ENCODE data around the gene DBI.

DBI gene

DNA sequence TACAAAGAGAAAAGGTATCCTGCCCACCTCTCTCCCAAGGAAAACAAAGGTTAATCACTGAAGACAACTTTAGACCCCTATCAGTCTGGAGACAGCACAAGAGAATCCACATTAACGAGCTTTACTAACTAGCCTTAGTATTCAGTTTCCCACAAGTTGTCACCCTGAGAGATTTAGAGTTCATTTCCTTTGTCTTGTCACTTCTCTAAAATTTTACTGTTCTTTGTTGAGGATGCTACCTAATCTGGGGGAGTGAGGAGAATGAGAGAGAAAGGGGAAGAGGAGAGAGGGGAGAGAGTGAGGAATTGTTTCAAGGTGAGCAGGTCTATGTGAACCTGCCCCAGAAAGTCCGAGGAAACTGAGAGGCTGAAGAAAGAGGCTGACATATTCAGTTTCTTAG is 28.5 kb upstream of the DBI start:
- no peaks in the 10 kb centered on the region for H3K9me3 ChIP-seq (ENCODE audit: control insufficient read depth, low read length)
- H3K27ac ChIP-seq (ENCODE audit: low read depth, low read length, severe bottlenecking), result no peak overlapping the region
- no peaks in the 10 kb centered on the region for H3K4me1 ChIP-seq (ENCODE audit: control insufficient read depth, insufficient read depth, low read length, poor library complexity, severe bottlenecking)
- 67 to 83% methylated on average over 1 of the region's 2 CpGs for WGBS, 2 experiments (ENCODE audit: insufficient coverage in 2 of 2)
- no peaks in the 10 kb centered on the region for H3K36me3 ChIP-seq (ENCODE audit: control insufficient read depth, insufficient read depth, low read length)
- no peak overlapping the region for H3K4me3 ChIP-seq (ENCODE audit: extremely low read depth, insufficient read depth, low read length, poor library complexity, severe bottlenecking)

DNA sequence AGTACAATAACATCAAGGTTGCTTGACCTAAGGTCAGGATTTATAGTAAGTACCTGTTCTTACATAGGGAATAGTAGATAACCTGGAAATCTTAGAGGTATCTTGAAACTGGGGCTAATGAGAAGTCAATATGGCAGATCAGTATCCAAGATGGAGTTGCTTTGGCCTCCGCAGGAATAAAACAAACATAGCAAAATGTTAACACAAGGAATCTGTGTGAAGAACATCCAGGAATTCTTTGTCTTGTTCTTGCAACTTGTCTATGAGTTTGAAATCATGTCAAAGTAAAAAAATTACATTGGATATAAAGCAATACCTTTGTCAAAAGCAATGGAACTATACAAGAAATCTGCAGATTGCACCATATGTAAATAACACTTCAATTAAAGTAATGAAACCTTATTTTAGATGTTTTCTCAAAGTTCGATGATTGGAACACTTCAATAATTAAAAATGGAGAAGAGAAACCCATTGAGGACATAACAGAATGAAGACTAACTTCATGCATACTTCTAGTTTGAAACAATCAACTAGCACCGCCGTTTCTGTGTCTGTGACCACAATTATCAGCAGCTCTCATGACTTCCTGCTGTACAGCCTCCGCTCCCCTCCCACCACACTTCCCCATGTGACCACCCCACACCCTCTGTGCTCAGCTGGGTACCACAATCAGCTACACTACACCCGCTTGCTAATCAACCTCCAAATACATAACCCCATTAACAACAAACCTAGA is 27.8 kb upstream of the DBI start:
- Histone ChIP-seq H3K4me3 (ENCODE audit: extremely low read depth, insufficient read depth, low read length, poor library complexity, severe bottlenecking) (no peak overlapping the region), H3K9me3 (ENCODE audit: control insufficient read depth, low read length) (no peaks in the 10 kb centered on the region), H3K27ac (ENCODE audit: low read depth, low read length, severe bottlenecking) (no peak overlapping the region), H3K36me3 (ENCODE audit: control insufficient read depth, insufficient read depth, low read length) (no peaks in the 10 kb centered on the region), H3K4me1 (ENCODE audit: control insufficient read depth, insufficient read depth, low read length, poor library complexity, severe bottlenecking) (no peaks in the 10 kb centered on the region)
- WGBS, 2 experiments (ENCODE audit: insufficient coverage in 2 of 2), result 88 to 100% methylated on average over 3 of the region's 6 CpGs

DNA sequence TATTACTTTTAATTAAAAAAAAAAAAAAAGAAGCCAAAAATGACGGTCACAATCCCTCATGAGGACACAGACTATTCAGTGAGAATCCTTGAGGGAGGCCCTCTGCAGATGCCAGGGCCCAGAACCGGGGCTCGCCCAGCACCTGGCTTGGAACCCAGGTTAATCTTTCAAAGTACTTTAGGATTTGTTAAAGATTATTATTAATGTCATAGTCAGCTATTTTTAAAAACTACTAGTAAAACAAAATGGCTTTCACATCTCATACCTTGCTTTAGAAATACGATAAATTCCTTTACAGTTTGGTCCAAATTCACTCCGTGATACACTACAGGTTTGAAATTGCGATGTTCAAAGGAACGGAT is 27.2 kb upstream of the DBI start:
- WGBS, 2 experiments (ENCODE audit: insufficient coverage in 2 of 2), result 97% methylated on average over 4 of the region's 7 CpGs
- Histone ChIP-seq H3K9me3 (ENCODE audit: control insufficient read depth, low read length) (no peaks in the 10 kb centered on the region), H3K27ac (ENCODE audit: low read depth, low read length, severe bottlenecking) (no peak overlapping the region), H3K4me3 (ENCODE audit: extremely low read depth, insufficient read depth, low read length, poor library complexity, severe bottlenecking) (no peak overlapping the region), H3K4me1 (ENCODE audit: control insufficient read depth, insufficient read depth, low read length, poor library complexity, severe bottlenecking) (no peaks in the 10 kb centered on the region), H3K36me3 (ENCODE audit: control insufficient read depth, insufficient read depth, low read length) (no peaks in the 10 kb centered on the region)

DNA sequence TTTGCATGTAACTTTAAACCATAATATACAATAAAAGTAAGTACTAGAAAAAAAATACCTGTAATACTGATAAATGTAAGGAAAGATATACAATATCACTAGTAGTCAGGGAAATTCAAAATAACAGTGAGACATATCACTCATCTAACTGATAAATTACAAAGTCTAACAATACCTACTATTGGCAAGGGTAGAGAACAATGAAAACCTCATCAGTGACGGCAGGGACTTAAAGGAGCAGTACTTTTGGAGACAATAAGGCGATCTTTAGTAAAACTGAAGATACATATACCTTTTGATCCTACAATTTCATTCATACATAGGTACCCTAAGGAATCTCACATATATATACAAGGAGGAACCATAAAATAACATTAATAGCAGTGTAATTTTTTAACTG is 25.1 kb upstream of the DBI start:
- H3K4me1 ChIP-seq (ENCODE audit: control insufficient read depth, insufficient read depth, low read length, poor library complexity, severe bottlenecking), result no peaks in the 10 kb centered on the region
- WGBS, 2 experiments (ENCODE audit: insufficient coverage in 2 of 2), result no CpG with 5 or more reads among the region's 2 CpGs
- no peaks in the 10 kb centered on the region for H3K36me3 ChIP-seq (ENCODE audit: control insufficient read depth, insufficient read depth, low read length)
- H3K27ac ChIP-seq (ENCODE audit: low read depth, low read length, severe bottlenecking), result no peak overlapping the region
- no peak overlapping the region for H3K4me3 ChIP-seq (ENCODE audit: extremely low read depth, insufficient read depth, low read length, poor library complexity, severe bottlenecking)
- no peaks in the 10 kb centered on the region for H3K9me3 ChIP-seq (ENCODE audit: control insufficient read depth, low read length)

DNA sequence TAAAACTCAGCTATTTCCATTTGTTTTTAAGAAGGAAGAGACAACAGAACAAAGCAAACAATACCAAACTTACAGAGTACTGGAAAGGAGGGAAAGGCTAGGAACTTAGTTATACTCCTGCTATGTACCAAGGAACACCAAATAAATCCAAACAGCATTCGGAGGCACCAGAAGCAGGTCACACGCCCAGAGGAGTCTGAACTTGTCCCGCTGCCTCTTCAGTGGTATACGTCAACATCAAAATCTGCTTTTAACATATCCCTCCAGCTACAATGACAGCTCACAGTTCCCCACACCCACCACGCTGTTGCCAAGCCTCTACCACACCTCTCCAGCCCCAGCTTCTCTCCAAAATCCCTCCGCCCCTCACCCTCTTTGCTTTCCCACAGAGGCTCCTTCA is 17.5 kb upstream of the DBI start:
- H3K36me3 ChIP-seq (ENCODE audit: control insufficient read depth, insufficient read depth, low read length), result no peaks in the 10 kb centered on the region
- H3K4me1 ChIP-seq (ENCODE audit: control insufficient read depth, insufficient read depth, low read length, poor library complexity, severe bottlenecking), result no peaks in the 10 kb centered on the region
- H3K4me3 ChIP-seq (ENCODE audit: extremely low read depth, insufficient read depth, low read length, poor library complexity, severe bottlenecking), result no peak overlapping the region
- no peaks in the 10 kb centered on the region for H3K9me3 ChIP-seq (ENCODE audit: control insufficient read depth, low read length)
- no peak overlapping the region for H3K27ac ChIP-seq (ENCODE audit: low read depth, low read length, severe bottlenecking)
- WGBS, 2 experiments (ENCODE audit: insufficient coverage in 2 of 2), result 87 to 92% methylated on average over 6 of the region's 6 CpGs

DNA sequence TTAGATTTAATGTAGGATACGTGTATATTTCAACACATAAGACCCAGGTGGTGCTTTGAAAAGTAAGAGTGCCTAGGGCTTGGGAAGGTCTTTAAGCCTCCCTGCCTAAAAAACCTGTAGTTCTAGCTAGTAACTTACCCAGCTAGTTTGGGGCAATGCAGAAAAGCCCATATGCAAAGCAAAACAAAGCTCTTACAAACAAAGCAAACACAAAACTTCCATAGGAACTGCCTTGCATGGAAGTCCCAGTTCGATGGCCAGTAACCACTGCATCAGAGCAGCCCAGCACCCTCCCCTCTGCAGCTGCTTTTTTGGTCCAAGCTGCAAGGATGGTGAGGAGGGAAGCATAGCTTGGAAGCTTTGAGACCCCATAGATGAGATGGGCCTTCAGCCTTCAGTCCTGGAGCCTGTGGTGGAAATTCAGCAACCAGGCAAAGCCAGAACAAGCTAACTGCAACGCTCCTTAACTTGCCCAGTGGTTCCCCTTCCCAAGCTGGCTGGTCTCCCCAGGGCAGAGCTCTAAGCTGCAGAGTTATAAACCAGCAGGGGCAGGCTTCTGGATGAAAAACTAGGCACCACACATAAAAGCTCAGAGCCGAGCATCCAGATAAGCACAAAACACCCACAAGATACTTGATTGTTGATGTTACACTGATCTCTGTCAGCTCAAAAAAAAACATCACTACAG is 16.3 kb upstream of the DBI start:
- H3K4me1 ChIP-seq (ENCODE audit: control insufficient read depth, insufficient read depth, low read length, poor library complexity, severe bottlenecking), result no peaks in the 10 kb centered on the region
- H3K9me3 ChIP-seq (ENCODE audit: control insufficient read depth, low read length), result no peaks in the 10 kb centered on the region
- H3K36me3 ChIP-seq (ENCODE audit: control insufficient read depth, insufficient read depth, low read length), result no peaks in the 10 kb centered on the region
- no peak overlapping the region for H3K4me3 ChIP-seq (ENCODE audit: extremely low read depth, insufficient read depth, low read length, poor library complexity, severe bottlenecking)
- no peak overlapping the region for H3K27ac ChIP-seq (ENCODE audit: low read depth, low read length, severe bottlenecking)
- 73 to 77% methylated on average over 2 of the region's 4 CpGs for WGBS, 2 experiments (ENCODE audit: insufficient coverage in 2 of 2)

DNA sequence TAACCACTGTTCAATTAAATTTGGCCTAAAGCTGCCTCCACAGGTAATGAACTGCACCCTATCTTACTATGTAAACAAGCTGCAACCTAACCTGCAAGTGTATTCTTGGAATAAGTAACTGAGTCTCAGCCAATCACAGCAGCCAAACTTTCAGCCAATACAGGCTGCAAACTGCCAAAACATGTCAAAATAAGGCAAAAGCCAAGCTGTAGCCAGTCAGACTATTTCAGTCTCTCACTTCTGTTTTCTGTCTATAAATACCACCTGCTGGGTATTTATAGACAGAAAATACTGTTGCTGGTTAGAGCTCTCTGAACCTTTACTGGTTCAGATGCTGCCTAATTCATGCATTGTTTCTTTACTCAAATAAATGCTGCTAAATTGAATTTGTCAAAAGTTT is 14.4 kb upstream of the DBI start:
- no peaks in the 10 kb centered on the region for H3K36me3 ChIP-seq (ENCODE audit: control insufficient read depth, insufficient read depth, low read length)
- no peak overlapping the region for H3K27ac ChIP-seq (ENCODE audit: low read depth, low read length, severe bottlenecking)
- no peak overlapping the region for H3K4me3 ChIP-seq (ENCODE audit: extremely low read depth, insufficient read depth, low read length, poor library complexity, severe bottlenecking)
- H3K9me3 ChIP-seq (ENCODE audit: control insufficient read depth, low read length), result no peaks in the 10 kb centered on the region
- H3K4me1 ChIP-seq (ENCODE audit: control insufficient read depth, insufficient read depth, low read length, poor library complexity, severe bottlenecking), result no peaks in the 10 kb centered on the region

DNA sequence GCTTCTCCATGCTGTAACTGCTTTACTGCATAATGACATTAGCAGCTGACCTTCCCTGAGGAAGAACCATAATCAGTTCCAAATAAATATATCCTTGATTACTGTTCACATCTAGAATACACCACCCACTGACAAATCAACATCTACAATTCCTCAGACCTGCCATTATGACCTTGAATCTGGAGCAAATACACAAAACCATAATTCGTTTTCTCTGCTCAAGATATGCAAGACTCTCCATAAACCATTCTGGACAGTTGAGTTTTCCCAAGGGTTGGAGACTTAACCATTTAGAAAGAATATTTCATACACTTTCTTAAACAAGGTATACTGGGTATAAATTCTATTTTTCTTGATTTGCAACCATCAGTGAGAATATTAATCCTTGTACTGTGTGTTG is 11.9 kb upstream of the DBI start:
- no peaks in the 10 kb centered on the region for H3K36me3 ChIP-seq (ENCODE audit: control insufficient read depth, insufficient read depth, low read length)
- no peak overlapping the region for H3K4me3 ChIP-seq (ENCODE audit: extremely low read depth, insufficient read depth, low read length, poor library complexity, severe bottlenecking)
- no peaks in the 10 kb centered on the region for H3K9me3 ChIP-seq (ENCODE audit: control insufficient read depth, low read length)
- 80% methylated on average over 1 of the region's 1 CpG; no CpG with 5 or more reads in 1 of the 2 experiments for whole genome bisulfite sequencing, 2 experiments (ENCODE audit: insufficient coverage in 2 of 2)
- H3K4me1 ChIP-seq (ENCODE audit: control insufficient read depth, insufficient read depth, low read length, poor library complexity, severe bottlenecking), result no peaks in the 10 kb centered on the region
- H3K27ac ChIP-seq (ENCODE audit: low read depth, low read length, severe bottlenecking), result no peak overlapping the region

DNA sequence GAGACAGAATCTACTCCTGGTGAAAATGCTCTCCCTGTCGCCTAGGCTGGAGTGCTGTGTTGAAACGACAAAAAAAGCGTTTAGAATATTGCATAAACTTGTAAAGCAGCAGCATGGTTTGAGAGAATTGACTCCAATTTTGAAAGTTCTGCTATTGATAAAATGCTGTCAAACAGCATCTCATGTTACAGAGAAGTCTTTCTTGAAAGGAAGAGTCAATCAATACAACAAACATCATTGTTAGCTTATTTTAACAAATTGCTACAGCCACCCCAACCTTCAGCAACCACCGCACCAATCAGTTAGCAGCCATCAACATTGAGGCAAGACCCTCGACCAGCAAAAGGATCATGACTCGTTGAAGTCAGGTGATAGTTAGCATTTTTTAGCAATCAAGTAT is 7.0 kb upstream of the DBI start:
- no peak overlapping the region for H3K4me3 ChIP-seq (ENCODE audit: extremely low read depth, insufficient read depth, low read length, poor library complexity, severe bottlenecking)
- H3K4me1 ChIP-seq (ENCODE audit: control insufficient read depth, insufficient read depth, low read length, poor library complexity, severe bottlenecking), result no peaks in the 10 kb centered on the region
- H3K36me3 ChIP-seq (ENCODE audit: control insufficient read depth, insufficient read depth, low read length), result no peaks in the 10 kb centered on the region
- no peaks in the 10 kb centered on the region for H3K9me3 ChIP-seq (ENCODE audit: control insufficient read depth, low read length)
- no peak overlapping the region for H3K27ac ChIP-seq (ENCODE audit: low read depth, low read length, severe bottlenecking)
- 89 to 100% methylated on average over 3 to 4 of the region's 6 CpGs for WGBS, 2 experiments (ENCODE audit: insufficient coverage in 2 of 2)

DNA sequence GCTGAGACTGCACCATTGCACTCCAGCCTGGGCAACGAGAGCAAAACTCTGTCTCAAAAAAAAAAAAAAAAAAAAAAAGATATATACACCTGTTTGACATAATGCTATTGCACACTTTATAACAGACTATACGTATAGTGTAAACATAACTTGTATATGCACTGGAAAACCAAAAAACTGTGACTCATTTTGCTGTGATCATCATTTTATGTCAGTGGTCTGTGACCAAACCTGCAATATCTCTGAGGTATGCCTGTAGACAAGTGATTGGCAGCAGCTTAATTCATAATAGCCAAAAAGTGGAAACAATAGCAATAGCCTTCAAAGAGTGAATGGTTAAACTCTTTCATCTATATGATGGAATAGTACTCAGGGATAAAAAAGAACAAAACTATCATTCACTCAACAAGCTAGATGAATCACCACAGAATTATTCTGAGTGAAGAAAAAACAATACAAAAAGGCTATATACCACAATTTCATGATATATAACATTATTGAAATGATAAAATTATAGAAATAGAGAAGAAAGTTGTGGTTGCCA is 6.3 kb upstream of the DBI start:
- no peak overlapping the region for H3K27ac ChIP-seq (ENCODE audit: low read depth, low read length, severe bottlenecking)
- H3K4me3 ChIP-seq (ENCODE audit: extremely low read depth, insufficient read depth, low read length, poor library complexity, severe bottlenecking), result no peak overlapping the region
- H3K36me3 ChIP-seq (ENCODE audit: control insufficient read depth, insufficient read depth, low read length), result no peaks in the 10 kb centered on the region
- no peaks in the 10 kb centered on the region for H3K9me3 ChIP-seq (ENCODE audit: control insufficient read depth, low read length)
- H3K4me1 ChIP-seq (ENCODE audit: control insufficient read depth, insufficient read depth, low read length, poor library complexity, severe bottlenecking), result no peaks in the 10 kb centered on the region
- no CpG with 5 or more reads among the region's 2 CpGs for WGBS, 2 experiments (ENCODE audit: insufficient coverage in 2 of 2)

DNA sequence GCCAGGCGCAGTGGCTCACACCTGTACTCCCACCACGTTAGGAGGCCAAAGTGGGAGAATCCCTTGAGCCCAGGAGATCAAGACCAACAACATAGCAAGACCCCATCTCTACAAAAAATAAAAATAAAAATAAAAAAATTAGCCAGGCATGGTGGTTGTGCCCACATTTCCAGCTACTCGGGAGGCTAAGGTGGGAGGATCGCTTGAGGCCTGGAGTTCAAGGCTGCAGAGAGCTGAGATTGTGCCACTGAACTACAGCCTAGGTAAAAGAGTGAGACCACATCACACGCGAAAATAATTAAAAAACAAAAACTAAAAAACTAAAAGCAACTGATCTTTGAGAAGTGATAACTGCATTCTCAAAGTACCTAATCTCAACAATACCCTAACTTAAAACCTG is 2.0 kb upstream of the DBI start:
- H3K4me3 ChIP-seq (ENCODE audit: extremely low read depth, insufficient read depth, low read length, poor library complexity, severe bottlenecking), result no peak overlapping the region
- WGBS, 2 experiments (ENCODE audit: insufficient coverage in 2 of 2), result 85 to 87% methylated on average over 4 of the region's 6 CpGs

More for the DNA sequence above, 2.0 kb upstream of the DBI start:
- peaks cover 19% of the 10 kb centered on the region for H3K36me3 ChIP-seq (ENCODE audit: control insufficient read depth, insufficient read depth, low read length)
- no peak overlapping the region for H3K27ac ChIP-seq (ENCODE audit: low read depth, low read length, severe bottlenecking)
- H3K9me3 ChIP-seq (ENCODE audit: control insufficient read depth, low read length), result no peaks in the 10 kb centered on the region
- no peaks in the 10 kb centered on the region for H3K4me1 ChIP-seq (ENCODE audit: control insufficient read depth, insufficient read depth, low read length, poor library complexity, severe bottlenecking)
